NCI-H2171 (cell line): Measurements from ENCODE around the gene ATF6.

Experiments
- DNase-seq: peaks from one replicate; lab custom pipeline; 2025; lab: John Stamatoyannopoulos, UW

The ATF6 gene

GRCh38 chr1:161887730-161888287 is 121.7 kb downstream of the ATF6 start:
- DNase-seq = no peak

- no peak for DNase-seq
These were observed 124.5 kb downstream of the ATF6 start for GRCh38 chr1:161890574-161890973.

- DNase-seq = no peak
These were observed 133.0 kb downstream of the ATF6 start for GRCh38 chr1:161899091-161899490.

GRCh38 chr1:161900160-161900559 is 134.0 kb downstream of the ATF6 start:
- no peak for DNase-seq

GRCh38 chr1:161902182-161902581 is 136.1 kb downstream of the ATF6 start:
- DNase-seq = no peak

GRCh38 chr1:161905269-161905884 is 139.3 kb downstream of the ATF6 start:
- no peak for DNase-seq

- DNase-seq = no peak
These were observed 141.1 kb downstream of the ATF6 start for GRCh38 chr1:161907265-161907664.

GRCh38 chr1:161908264-161908663 is 142.1 kb downstream of the ATF6 start:
- DNase-seq = no peak

GRCh38 chr1:161910604-161911003 is 144.5 kb downstream of the ATF6 start:
- DNase-seq = no peak

- no peak for DNase-seq
These were observed 147.5 kb downstream of the ATF6 start for GRCh38 chr1:161913482-161914140.

GRCh38 chr1:161914595-161914994 is 148.5 kb downstream of the ATF6 start:
- DNase-seq = no peak

GRCh38 chr1:161915051-161915503 is 149.0 kb downstream of the ATF6 start:
- no peak for DNase-seq

GRCh38 chr1:161915978-161916377 is 149.9 kb downstream of the ATF6 start:
- no peak for DNase-seq

GRCh38 chr1:161919229-161919628 is 153.1 kb downstream of the ATF6 start:
- no peak for DNase-seq

GRCh38 chr1:161921491-161921890 is 155.4 kb downstream of the ATF6 start:
- DNase-seq = no peak

- no peak for DNase-seq
These were observed 155.9 kb downstream of the ATF6 start for GRCh38 chr1:161921990-161922389.

GRCh38 chr1:161928056-161928455 is 161.9 kb downstream of the ATF6 start:
- no peak for DNase-seq

GRCh38 chr1:161929137-161929536 is 163.0 kb downstream of the ATF6 start:
- DNase-seq = no peak

GRCh38 chr1:161930064-161930463 is 163.9 kb downstream of the ATF6 start:
- DNase-seq = no peak

GRCh38 chr1:161932668-161933067 is 166.5 kb downstream of the ATF6 start:
- no peak for DNase-seq

GRCh38 chr1:161933592-161934588 is 167.8 kb downstream of the ATF6 start:
- DNase-seq = no peak

GRCh38 chr1:161935264-161935663 is 169.1 kb downstream of the ATF6 start:
- DNase-seq = no peak
